Fibroblast of the aortic adventitia (primary cell): ENCODE results near the gene TRAPPC8. TPM values are rescaled to one million over a fixed set of nuclear protein-coding genes. Genes with fewer than 3 reads are reported as not detected.

Experiments used
- DNase-seq: peaks from one replicate; pipeline ENCODE4 v3.0.0-alpha.2; 2010; ENCODE audit warnings: low read depth
- H3K4me3 ChIP-seq: 2 replicates; pipeline ENCODE4 v1.5.1; 2011; ENCODE audit warnings: low read depth, mild to moderate bottlenecking, control low read depth, low read length, moderate library complexity
- CTCF ChIP-seq: IDR thresholded peaks from 2 replicates; pipeline ENCODE4 v1.5.1; 2011; ENCODE audit warnings: mild to moderate bottlenecking, low read length, control low read depth, inconsistent platforms; ENCODE audit not compliant: insufficient read depth
- total RNA-seq: library from RNA; depleted of rRNA; stranded (reverse); fragments of >200 nt; gene quantifications from 2 replicates; pipeline ENCODE4 v1.2.3, GENCODE V29; 2012; ENCODE audit warnings: low replicate concordance

TRAPPC8 gene
- total RNA-seq, 1 donor, result 48.5 TPM

DNA sequence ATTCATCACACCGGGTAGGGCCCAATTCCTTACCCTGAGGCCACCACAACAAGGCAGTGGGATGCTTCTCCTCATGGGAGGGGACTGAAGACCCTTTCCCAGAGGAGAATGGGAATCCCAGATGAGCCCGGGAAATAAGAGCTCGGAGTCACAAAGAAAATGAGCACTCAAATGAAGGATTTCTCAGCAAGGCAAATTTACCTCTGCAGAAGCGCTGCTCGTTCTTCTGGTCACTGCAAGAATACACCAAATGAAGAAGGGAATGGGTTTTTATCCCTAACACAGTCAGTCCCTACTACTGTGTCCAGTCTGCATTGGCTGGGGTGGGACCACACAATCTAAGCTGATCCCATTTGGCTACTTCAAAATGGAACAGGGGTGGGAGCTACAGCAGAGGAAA lies 35.7 kb upstream of the TRAPPC8 start:
- TF ChIP-seq CTCF, result no peak
- H3K4me3 ChIP-seq, result no peak overlapping the region

DNA sequence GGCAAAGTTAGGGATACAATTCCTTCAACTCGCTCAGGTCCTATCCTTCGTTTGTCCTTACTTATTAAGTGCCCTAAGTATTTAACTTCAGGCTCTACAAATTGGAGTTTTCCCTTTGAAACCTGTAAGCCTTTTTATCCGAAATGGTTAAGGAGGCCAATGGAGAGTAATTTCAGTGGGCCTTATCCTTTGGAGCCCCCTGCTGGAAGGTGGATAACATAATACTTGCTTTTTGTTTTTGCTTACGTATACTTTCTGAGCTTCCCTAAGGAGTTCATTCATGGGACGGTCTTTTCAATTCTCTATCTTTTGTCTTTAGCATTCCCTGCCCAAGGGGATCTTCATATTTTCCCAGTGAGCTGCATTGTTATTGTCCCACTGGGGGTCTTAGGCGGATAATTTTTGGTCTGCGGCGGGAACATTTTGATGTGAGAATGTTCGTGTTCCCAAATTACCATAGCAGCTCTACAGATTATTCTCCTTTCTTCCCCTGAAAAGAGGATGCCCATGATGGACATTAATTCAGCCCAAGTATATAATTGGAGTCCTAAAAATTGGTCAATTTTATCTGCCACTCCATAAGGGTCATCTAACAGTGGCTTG lies 34.4 kb upstream of the TRAPPC8 start:
- peak; percentile 71 for TF ChIP-seq CTCF
- no peak overlapping the region for H3K4me3 ChIP-seq
- DNase-seq, result peak; percentile 72

More for the DNA sequence above, 35.7 kb upstream of the TRAPPC8 start:
- DNase-seq, result no peak

DNA sequence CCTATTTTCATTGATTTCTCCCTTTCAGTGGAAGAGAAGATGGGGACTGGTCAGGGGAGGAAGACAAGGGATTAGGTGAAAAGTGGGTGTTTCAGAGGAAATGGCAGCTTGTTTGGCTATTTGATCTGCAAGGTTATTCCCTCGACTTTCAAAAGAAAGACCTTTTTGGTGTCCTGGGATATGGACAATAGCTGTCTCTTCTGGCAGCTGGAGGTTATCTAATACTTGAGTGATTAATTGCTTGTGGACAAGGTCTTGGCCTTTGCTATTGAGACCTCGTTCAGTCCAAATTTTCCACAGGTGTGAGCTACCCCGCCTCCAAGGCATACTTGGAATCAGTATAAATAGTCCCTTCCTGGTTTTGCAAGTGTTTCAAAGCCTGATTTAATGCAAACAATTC lies 33.3 kb upstream of the TRAPPC8 start:
- no peak for TF ChIP-seq CTCF

DNA sequence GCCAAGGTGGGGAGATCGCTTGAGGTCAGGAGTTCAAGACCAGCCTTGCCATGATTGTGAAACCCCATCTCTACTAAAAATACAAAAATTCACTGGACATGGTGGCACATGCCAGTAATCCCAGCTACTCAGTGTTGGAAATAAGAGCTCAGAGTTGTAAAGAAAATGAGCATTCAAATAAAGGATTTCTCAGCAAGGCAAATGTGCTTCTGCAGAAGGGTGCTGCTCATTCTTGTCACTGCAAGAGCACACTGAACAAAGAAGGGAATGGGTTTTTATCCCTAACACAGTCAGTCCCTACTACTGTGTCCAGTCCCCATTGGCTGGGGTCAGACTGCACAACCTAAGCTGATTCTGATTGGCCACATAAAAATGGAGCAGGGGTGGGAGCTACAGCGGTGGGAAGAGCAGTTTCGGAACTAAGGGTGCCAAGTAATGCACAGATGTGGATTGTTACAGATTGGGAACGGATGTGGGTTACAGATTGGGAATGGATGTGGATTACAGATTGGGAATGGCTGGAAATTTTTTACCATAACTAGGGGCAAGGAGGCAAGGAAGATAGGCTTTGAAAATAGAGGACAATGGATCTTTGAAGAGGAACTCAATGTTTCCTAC lies 31.1 kb upstream of the TRAPPC8 start:
- H3K4me3 ChIP-seq, result no peak overlapping the region
- no peak for DNase-seq
- TF ChIP-seq CTCF, result no peak

More for the DNA sequence above, 33.3 kb upstream of the TRAPPC8 start:
- no peak for DNase-seq
- no peak overlapping the region for H3K4me3 ChIP-seq

DNA sequence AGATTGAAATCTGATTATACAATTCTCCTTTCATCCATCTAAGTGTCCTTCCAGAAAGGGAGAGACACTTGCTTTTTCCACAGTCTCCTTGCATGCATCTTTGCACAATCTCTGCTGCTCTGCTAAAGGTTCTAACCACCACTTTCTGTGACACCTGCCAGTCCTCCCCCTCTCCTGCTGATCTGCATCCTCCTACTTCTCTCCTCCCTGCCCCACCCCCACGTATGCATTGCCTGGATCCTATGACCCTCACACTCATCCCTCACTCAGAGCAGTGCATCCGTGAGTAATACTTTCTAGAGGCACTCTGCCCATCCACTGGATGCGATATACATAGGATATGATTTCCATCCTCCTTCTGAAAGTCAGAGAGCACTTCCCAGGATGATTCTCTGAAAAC lies 27.7 kb upstream of the TRAPPC8 start:
- DNase-seq, result no peak
- no peak for TF ChIP-seq CTCF

GRCh38 chr18:31965316-31965970 lies 22.5 kb upstream of the TRAPPC8 start:
- no peak overlapping the region for H3K4me3 ChIP-seq
- no peak for TF ChIP-seq CTCF
- DNase-seq, result no peak

More for the DNA sequence above, 27.7 kb upstream of the TRAPPC8 start:
- H3K4me3 ChIP-seq, result no peak overlapping the region
